Stimulated activated CD8-positive, alpha-beta memory T cell treated with anti-CD3 and anti-CD28 coated beads, Interleukin-7, amount 100 ng/mL, for 1 hour (primary cell): ENCODE results near the gene RGR.

Experiments
- DNase-seq, 2 donors: peaks; one replicate each; pipeline ENCODE4 v3.0.0-alpha.2; 2020; ENCODE audit warnings: low read depth in 2 of 2

Gene RGR

GRCh38 chr10:84294766-84295447 is 50.1 kb downstream of the RGR start:
- no peak for DNase-seq

GRCh38 chr10:84296091-84296981 is 51.5 kb downstream of the RGR start:
- DNase-seq = no peak

- no peak for DNase-seq
These were observed 53.2 kb downstream of the RGR start for GRCh38 chr10:84298057-84298456.

GRCh38 chr10:84302223-84302622 is 57.4 kb downstream of the RGR start:
- no peak for DNase-seq

- no peak for DNase-seq
These were observed 62.0 kb downstream of the RGR start for GRCh38 chr10:84306751-84307384.

GRCh38 chr10:84308021-84308420 is 63.2 kb downstream of the RGR start:
- DNase-seq = no peak

GRCh38 chr10:84308481-84309304 is 63.8 kb downstream of the RGR start:
- peak in 1 of 2 donors; percentile 16 for DNase-seq
